ENCODE data around the gene SIPA1L3.

SIPA1L3 gene

DNA sequence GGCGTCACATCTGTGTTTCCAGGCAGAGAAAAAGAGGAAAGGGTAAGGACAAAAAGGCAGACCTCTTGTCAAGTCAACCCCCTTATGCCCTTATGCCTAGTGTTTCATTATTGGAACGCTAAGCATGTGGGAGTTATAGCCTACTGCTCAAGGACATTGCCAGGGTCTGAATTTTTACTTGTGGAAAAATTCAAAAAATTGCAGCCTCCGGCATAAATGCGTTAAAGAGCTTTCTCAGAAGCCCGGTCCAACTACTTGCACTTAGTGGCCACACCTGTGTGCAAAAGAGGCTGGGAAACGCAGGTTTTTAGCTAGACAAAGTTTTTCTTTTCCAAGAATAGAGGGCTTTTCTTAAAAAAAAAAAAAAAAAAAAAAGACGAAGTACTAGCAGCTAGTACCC lies 177.2 kb downstream of the SIPA1L3 start:
- peaks cover 20% of the 10 kb centered on the region for H3K4me1 ChIP-seq (ENCODE audit: low read length)
- no peaks in the 10 kb centered on the region for H3K9me3 ChIP-seq (ENCODE audit: insufficient read depth, low read length)
- H3K79me2 ChIP-seq (ENCODE audit: low read length) = no peaks in the 10 kb centered on the region
- H2AFZ ChIP-seq (ENCODE audit: low read depth, low read length) = no peak overlapping the region
- TF ChIP-seq, protein P1, sequence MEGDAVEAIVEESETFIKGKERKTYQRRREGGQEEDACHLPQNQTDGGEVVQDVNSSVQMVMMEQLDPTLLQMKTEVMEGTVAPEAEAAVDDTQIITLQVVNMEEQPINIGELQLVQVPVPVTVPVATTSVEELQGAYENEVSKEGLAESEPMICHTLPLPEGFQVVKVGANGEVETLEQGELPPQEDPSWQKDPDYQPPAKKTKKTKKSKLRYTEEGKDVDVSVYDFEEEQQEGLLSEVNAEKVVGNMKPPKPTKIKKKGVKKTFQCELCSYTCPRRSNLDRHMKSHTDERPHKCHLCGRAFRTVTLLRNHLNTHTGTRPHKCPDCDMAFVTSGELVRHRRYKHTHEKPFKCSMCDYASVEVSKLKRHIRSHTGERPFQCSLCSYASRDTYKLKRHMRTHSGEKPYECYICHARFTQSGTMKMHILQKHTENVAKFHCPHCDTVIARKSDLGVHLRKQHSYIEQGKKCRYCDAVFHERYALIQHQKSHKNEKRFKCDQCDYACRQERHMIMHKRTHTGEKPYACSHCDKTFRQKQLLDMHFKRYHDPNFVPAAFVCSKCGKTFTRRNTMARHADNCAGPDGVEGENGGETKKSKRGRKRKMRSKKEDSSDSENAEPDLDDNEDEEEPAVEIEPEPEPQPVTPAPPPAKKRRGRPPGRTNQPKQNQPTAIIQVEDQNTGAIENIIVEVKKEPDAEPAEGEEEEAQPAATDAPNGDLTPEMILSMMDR (IDR thresholded peaks at IDR 0.05; ENCODE audit: low read depth, low read length) = no peak
- no peak for TF ChIP-seq EZH2phosphoT487 (IDR thresholded peaks at IDR 0.05; ENCODE audit: low read depth)
- no peak overlapping the region for H3K9ac ChIP-seq (ENCODE audit: low read length)
- H4K20me1 ChIP-seq (ENCODE audit: insufficient read depth, low read length) = no peaks in the 10 kb centered on the region
- H3K4me2 ChIP-seq (ENCODE audit: low read length) = no peak overlapping the region
- H3K27ac ChIP-seq (ENCODE audit: low read length) = no peak overlapping the region
- H3K4me3 ChIP-seq (ENCODE audit: low read length) = no peak overlapping the region
- H3K36me3 ChIP-seq (replicated peaks; ENCODE audit: low read depth, low read length) = peaks cover 21% of the 10 kb centered on the region
- no peaks in the 10 kb centered on the region for H3K27me3 ChIP-seq (ENCODE audit: low read depth, low read length)

DNA sequence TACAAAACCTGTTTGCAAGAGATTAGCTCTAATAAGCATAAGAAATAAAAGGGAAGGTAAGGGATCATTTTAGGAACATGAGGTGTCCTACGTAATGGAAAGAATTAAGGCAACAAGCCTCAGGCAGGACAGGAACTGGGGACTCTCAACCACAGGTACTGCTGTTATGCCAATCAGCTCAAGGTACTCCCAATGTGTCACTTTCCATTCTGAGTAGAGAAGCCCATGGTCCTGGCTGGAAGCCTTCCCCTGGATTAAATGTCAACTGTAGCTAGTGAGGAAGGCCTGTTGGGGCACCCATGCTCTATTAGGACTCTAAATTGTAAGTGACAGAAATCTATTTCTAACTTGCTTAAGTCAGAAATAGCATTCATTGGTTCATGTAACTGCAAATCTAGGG lies 182.4 kb downstream of the SIPA1L3 start:
- no peaks in the 10 kb centered on the region for H4K20me1 ChIP-seq (ENCODE audit: insufficient read depth, low read length)
- no peaks in the 10 kb centered on the region for H3K79me2 ChIP-seq (ENCODE audit: low read length)
- no peak overlapping the region for H3K4me2 ChIP-seq (ENCODE audit: low read length)
- no peak for TF ChIP-seq EZH2phosphoT487 (IDR thresholded peaks at IDR 0.05; ENCODE audit: low read depth)
- TF ChIP-seq, protein P1 (IDR thresholded peaks at IDR 0.05; ENCODE audit: low read depth, low read length) = no peak
- no peak overlapping the region for H3K9ac ChIP-seq (ENCODE audit: low read length)
- H2AFZ ChIP-seq (ENCODE audit: low read depth, low read length) = no peak overlapping the region
- H3K36me3 ChIP-seq (replicated peaks; ENCODE audit: low read depth, low read length) = peaks cover 6% of the 10 kb centered on the region
- no peaks in the 10 kb centered on the region for H3K9me3 ChIP-seq (ENCODE audit: insufficient read depth, low read length)
- no peaks in the 10 kb centered on the region for H3K27me3 ChIP-seq (ENCODE audit: low read depth, low read length)
- no peak overlapping the region for H3K4me3 ChIP-seq (ENCODE audit: low read length)
- H3K27ac ChIP-seq (ENCODE audit: low read length) = no peak overlapping the region
- H3K4me1 ChIP-seq (ENCODE audit: low read length) = no peaks in the 10 kb centered on the region

DNA sequence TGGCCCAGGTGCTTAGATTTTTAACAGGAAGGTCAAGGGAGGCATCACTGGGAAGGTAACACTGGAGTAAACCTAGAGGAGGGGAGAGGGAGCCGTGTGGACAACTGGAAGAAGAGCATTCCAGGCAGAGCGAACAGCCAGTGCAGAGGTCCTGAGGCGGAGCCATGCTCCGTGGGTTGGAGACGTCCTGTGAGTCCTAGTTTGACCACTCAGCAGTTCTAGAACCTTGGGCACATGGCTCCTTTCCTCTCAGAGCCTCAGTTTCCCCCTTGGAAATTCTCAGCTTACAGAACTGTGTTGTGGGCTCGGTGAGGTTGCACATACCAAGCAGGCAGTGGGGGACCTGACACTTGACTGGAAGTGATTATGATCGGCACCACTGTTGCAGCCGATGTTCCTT lies 186.1 kb downstream of the SIPA1L3 start:
- H3K9me3 ChIP-seq (ENCODE audit: insufficient read depth, low read length) = no peaks in the 10 kb centered on the region
- no peak overlapping the region for H3K4me2 ChIP-seq (ENCODE audit: low read length)
- H2AFZ ChIP-seq (ENCODE audit: low read depth, low read length) = no peak overlapping the region
- no peaks in the 10 kb centered on the region for H3K79me2 ChIP-seq (ENCODE audit: low read length)
- H3K9ac ChIP-seq (ENCODE audit: low read length) = no peak overlapping the region
- TF ChIP-seq EZH2phosphoT487 (IDR thresholded peaks at IDR 0.05; ENCODE audit: low read depth) = no peak
- TF ChIP-seq, protein P1 (IDR thresholded peaks at IDR 0.05; ENCODE audit: low read depth, low read length) = no peak
- H3K27ac ChIP-seq (ENCODE audit: low read length) = no peak overlapping the region
- H3K36me3 ChIP-seq (replicated peaks; ENCODE audit: low read depth, low read length) = peaks cover 9% of the 10 kb centered on the region
- no peaks in the 10 kb centered on the region for H3K4me1 ChIP-seq (ENCODE audit: low read length)
- no peaks in the 10 kb centered on the region for H4K20me1 ChIP-seq (ENCODE audit: insufficient read depth, low read length)
- no peaks in the 10 kb centered on the region for H3K27me3 ChIP-seq (ENCODE audit: low read depth, low read length)
- no peak overlapping the region for H3K4me3 ChIP-seq (ENCODE audit: low read length)

DNA sequence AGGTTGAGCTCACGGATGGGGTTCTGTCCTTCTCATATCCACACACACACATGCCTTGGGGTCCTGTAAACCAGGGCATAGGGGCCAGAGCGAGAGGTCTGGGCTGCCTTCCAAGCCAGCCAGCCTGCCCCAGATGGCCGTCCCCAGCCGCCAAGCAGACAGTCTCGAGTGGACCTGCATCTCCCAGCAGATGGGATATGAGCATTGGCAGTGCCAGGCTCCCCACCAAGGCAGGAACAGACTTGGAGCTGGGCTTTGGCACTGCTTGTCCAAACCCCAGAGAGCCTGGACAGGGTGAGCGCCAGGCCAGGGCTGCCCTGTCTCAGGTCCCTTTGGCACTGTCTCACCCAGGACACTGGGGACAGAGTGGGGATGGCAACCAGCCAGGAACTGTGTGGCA lies 186.6 kb downstream of the SIPA1L3 start:
- no peak overlapping the region for H2AFZ ChIP-seq (ENCODE audit: low read depth, low read length)
- H3K36me3 ChIP-seq (replicated peaks; ENCODE audit: low read depth, low read length) = peaks cover 9% of the 10 kb centered on the region
- H3K79me2 ChIP-seq (ENCODE audit: low read length) = no peaks in the 10 kb centered on the region
- no peak for TF ChIP-seq EZH2phosphoT487 (IDR thresholded peaks at IDR 0.05; ENCODE audit: low read depth)
- TF ChIP-seq, protein P1 (IDR thresholded peaks at IDR 0.05; ENCODE audit: low read depth, low read length) = no peak
- H4K20me1 ChIP-seq (ENCODE audit: insufficient read depth, low read length) = no peaks in the 10 kb centered on the region
- H3K27me3 ChIP-seq (ENCODE audit: low read depth, low read length) = no peaks in the 10 kb centered on the region
- no peak overlapping the region for H3K9ac ChIP-seq (ENCODE audit: low read length)
- no peak overlapping the region for H3K4me2 ChIP-seq (ENCODE audit: low read length)
- no peak overlapping the region for H3K27ac ChIP-seq (ENCODE audit: low read length)
- H3K4me1 ChIP-seq (ENCODE audit: low read length) = no peaks in the 10 kb centered on the region
- H3K9me3 ChIP-seq (ENCODE audit: insufficient read depth, low read length) = no peaks in the 10 kb centered on the region
- H3K4me3 ChIP-seq (ENCODE audit: low read length) = no peak overlapping the region

Measured in OCI-LY3 (cell line).